HCT116 (cell line): ENCODE data around the gene SLC17A2.

ENCODE experiments used
- ATF3 ChIP-seq: IDR thresholded peaks from 2 replicates; pipeline ENCODE4 v1.6.1; 2012
- CBX3 ChIP-seq: IDR thresholded peaks from 2 replicates; pipeline ENCODE4 v1.6.1; 2012; ENCODE audit warnings: low read depth
- EZH2 ChIP-seq: fragments of 200-600 bp; sonication (generic); IDR thresholded peaks from 2 replicates; pipeline ENCODE4 v1.6.1; 2017; ENCODE audit warnings: antibody characterized with exemption, mixed run types
- MAX ChIP-seq: IDR thresholded peaks from 2 replicates; pipeline ENCODE4 v1.6.1; 2012
- POLR2A ChIP-seq: IDR thresholded peaks from 2 replicates; pipeline ENCODE4 v1.7.0; 2011; ENCODE audit warnings: borderline replicate concordance; ENCODE audit not compliant: insufficient read depth, insufficient read length; ENCODE audit errors: extremely low read depth
- POLR2AphosphoS5 ChIP-seq: IDR thresholded peaks from 2 replicates; pipeline ENCODE4 v1.6.1; 2011; ENCODE audit warnings: mild to moderate bottlenecking, low read depth, low read length, moderate library complexity
- SIN3A ChIP-seq: IDR thresholded peaks from 2 replicates; pipeline ENCODE4 v1.6.1; 2012; ENCODE audit warnings: low read depth
- SP1 ChIP-seq: IDR thresholded peaks from 2 replicates; pipeline ENCODE4 v1.6.1; 2012; ENCODE audit warnings: low read depth
- TCF7L2 ChIP-seq: IDR thresholded peaks from 2 replicates; pipeline ENCODE4 v1.7.0; 2011; ENCODE audit warnings: borderline replicate concordance, inconsistent platforms; ENCODE audit not compliant: insufficient read depth, insufficient read length; ENCODE audit errors: extremely low read depth
- YY1 ChIP-seq: IDR thresholded peaks from 2 replicates; pipeline ENCODE4 v1.6.1; 2011; ENCODE audit warnings: low read length, low read depth, moderate library complexity, mild to moderate bottlenecking; ENCODE audit not compliant: insufficient replicate concordance; ENCODE audit errors: extremely low read depth
- TF ChIP-seq, protein P1 (sequence below), 3 experiments: fragments of 200-600 bp in 1 of 3; sonication (generic) in 1 of 3; IDR thresholded peaks in 2 of 3; conservative IDR thresholded peaks in 1 of 3; 2 replicates each; pipeline ENCODE4 v1.5.1; 2012 to 2017; ENCODE audit warnings: low read depth in 2 of 3, low read length in 2 of 3, antibody characterized with exemption in 1 of 3, borderline replicate concordance in 1 of 3, control low read depth in 1 of 3, mild to moderate bottlenecking in 1 of 3, mixed read lengths in 1 of 3, mixed run types in 1 of 3, moderate library complexity in 1 of 3; ENCODE audit not compliant: insufficient read depth in 1 of 3

- TF ChIP-seq ATF3 (no peak), CBX3 (no peak), TCF7L2 (no peak), EZH2 (no peak), SIN3A (no peak), POLR2AphosphoS5 (no peak), SP1 (no peak), YY1 (no peak), POLR2A (no peak), MAX (no peak)
- TF ChIP-seq, protein P1, sequence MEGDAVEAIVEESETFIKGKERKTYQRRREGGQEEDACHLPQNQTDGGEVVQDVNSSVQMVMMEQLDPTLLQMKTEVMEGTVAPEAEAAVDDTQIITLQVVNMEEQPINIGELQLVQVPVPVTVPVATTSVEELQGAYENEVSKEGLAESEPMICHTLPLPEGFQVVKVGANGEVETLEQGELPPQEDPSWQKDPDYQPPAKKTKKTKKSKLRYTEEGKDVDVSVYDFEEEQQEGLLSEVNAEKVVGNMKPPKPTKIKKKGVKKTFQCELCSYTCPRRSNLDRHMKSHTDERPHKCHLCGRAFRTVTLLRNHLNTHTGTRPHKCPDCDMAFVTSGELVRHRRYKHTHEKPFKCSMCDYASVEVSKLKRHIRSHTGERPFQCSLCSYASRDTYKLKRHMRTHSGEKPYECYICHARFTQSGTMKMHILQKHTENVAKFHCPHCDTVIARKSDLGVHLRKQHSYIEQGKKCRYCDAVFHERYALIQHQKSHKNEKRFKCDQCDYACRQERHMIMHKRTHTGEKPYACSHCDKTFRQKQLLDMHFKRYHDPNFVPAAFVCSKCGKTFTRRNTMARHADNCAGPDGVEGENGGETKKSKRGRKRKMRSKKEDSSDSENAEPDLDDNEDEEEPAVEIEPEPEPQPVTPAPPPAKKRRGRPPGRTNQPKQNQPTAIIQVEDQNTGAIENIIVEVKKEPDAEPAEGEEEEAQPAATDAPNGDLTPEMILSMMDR (IDR thresholded peaks at IDR 0.05 in 2 of 3, conservative IDR thresholded peaks at IDR 0.05 in 1 of 3; ENCODE audit: borderline replicate concordance in 1 of 3, insufficient read depth in 1 of 3, low read depth in 2 of 3, low read length in 2 of 3) = no peak
These were observed 29.6 kb downstream of the SLC17A2 start for GRCh38 chr6:25900843-25901242.
